ENCODE results near the gene GAGE10.
"Not testable (repeated sequence)": the region's sequence is repeated elsewhere in the genome, so short reads cannot be mapped to it uniquely, and the experiment has no call there.

The GAGE10 gene

GRCh38 chrX:49276671-49277534, 26.5 kb upstream of the GAGE10 start:
- DNase-seq (ENCODE audit: low read depth): no peak

- DNase-seq (ENCODE audit: low read depth): no peak
These were observed 26.0 kb upstream of the GAGE10 start for GRCh38 chrX:49277535-49277830.

GRCh38 chrX:49278081-49278480, 25.4 kb upstream of the GAGE10 start:
- DNase-seq (ENCODE audit: low read depth): no peak

GRCh38 chrX:49282647-49283011, 20.8 kb upstream of the GAGE10 start:
- no peak for DNase-seq (ENCODE audit: low read depth)

GRCh38 chrX:49284212-49284611, 19.2 kb upstream of the GAGE10 start:
- DNase-seq (ENCODE audit: low read depth): no peak

GRCh38 chrX:49286136-49286535, 17.3 kb upstream of the GAGE10 start:
- no peak for DNase-seq (ENCODE audit: low read depth)

GRCh38 chrX:49286581-49286980, 16.9 kb upstream of the GAGE10 start:
- DNase-seq (ENCODE audit: low read depth): no peak

GRCh38 chrX:49287665-49288064, 15.8 kb upstream of the GAGE10 start:
- no peak for DNase-seq (ENCODE audit: low read depth)

GRCh38 chrX:49290215-49290614, 13.2 kb upstream of the GAGE10 start:
- no peak for DNase-seq (ENCODE audit: low read depth)

GRCh38 chrX:49291615-49292337, 11.7 kb upstream of the GAGE10 start:
- peak; percentile 38 for DNase-seq (ENCODE audit: low read depth)

- no peak for DNase-seq (ENCODE audit: low read depth)
These were observed 10.8 kb upstream of the GAGE10 start for GRCh38 chrX:49292400-49293362.

- not testable (repeated sequence) for DNase-seq (ENCODE audit: low read depth)
These were observed 4.2 kb upstream of the GAGE10 start for GRCh38 chrX:49299293-49299692.

- DNase-seq (ENCODE audit: low read depth): no peak
These were observed 2.7 kb upstream of the GAGE10 start for GRCh38 chrX:49300703-49301102.

- not testable (repeated sequence) for DNase-seq (ENCODE audit: low read depth)
These were observed 4.3 kb downstream of the GAGE10 start for GRCh38 chrX:49307775-49308174.

GRCh38 chrX:49308604-49309269, 5.3 kb downstream of the GAGE10 start:
- no peak for DNase-seq (ENCODE audit: low read depth)

GRCh38 chrX:49309401-49309981, 6.0 kb downstream of the GAGE10 start:
- no peak for DNase-seq (ENCODE audit: low read depth)

GRCh38 chrX:49310371-49310770, 6.9 kb downstream of the GAGE10 start:
- no peak for DNase-seq (ENCODE audit: low read depth)

- no peak for DNase-seq (ENCODE audit: low read depth)
These were observed 8.7 kb downstream of the GAGE10 start for GRCh38 chrX:49312176-49312575.

- no peak for DNase-seq (ENCODE audit: low read depth)
These were observed 12.6 kb downstream of the GAGE10 start for GRCh38 chrX:49316085-49316484.

- DNase-seq (ENCODE audit: low read depth): not testable (repeated sequence)
These were observed 18.3 kb downstream of the GAGE10 start, which contains the start of gene GAGE12J for GRCh38 chrX:49321737-49322136. Gene GAGE12J (plus strand): TSS chrX:49322037. CDS start chrX:49323194, 1,157 bp downstream.

- DNase-seq (ENCODE audit: low read depth): not testable (repeated sequence)
These were observed 18.8 kb downstream of the GAGE10 start for GRCh38 chrX:49322266-49322665.

Data from activated T-helper 1 cell treated with Interleukin-2 at 50 U/mL for 16 hours (primary cell).